NCI-H526 (cell line): ENCODE results near the gene MAST4.

ENCODE experiments used
- DNase-seq, 2 experiments: peaks; one replicate each; lab custom pipeline; 2025; lab: John Stamatoyannopoulos, UW

Gene MAST4

DNA sequence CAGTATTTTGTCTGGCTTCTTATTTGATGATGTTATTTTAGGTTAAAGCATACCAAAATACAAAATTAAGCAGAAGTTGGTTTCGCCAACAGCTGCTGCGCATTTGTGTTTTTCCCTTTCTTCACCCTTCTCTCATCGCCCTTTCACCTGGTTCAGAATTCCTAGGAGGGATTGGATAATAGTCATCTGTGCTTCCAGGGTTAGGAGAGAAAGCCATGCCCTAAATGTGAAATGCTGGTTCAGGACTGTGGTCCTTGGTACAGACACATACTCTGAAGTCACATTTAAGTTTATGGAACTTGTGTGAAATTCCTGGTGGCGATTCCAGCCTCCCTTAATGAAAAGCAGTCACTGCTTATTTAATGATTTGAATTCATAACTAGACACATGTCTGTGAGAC is 7.7 kb downstream of the MAST4 start:
- DNase-seq: no peak

- no peak for DNase-seq
Observed at GRCh38 chr5:66606713-66607112, 10.5 kb downstream of the MAST4 start.

DNA sequence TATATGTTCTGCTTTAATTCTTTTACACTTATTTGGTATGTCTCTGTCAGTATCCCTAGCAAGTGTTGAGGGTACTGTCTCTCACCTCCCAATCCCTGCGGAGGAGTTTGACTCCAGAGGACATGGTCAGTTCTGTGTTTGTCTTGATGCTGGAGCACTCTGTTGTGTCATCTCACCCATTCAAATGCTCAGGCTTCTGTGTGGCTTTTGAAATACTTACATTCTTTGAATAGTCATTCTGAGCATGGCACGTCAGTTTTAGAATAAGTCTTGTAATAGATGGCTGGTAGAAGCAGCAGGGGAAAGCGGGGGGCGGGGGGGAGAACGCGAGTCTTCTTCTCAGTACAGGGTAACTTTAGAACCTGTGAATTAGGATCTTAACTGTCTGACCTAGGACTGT is 12.3 kb downstream of the MAST4 start:
- no peak for DNase-seq

GRCh38 chr5:66609615-66610014 is 13.4 kb downstream of the MAST4 start:
- no peak for DNase-seq

GRCh38 chr5:66612226-66612625 is 16.0 kb downstream of the MAST4 start:
- DNase-seq: no peak

GRCh38 chr5:66615136-66615535 is 18.9 kb downstream of the MAST4 start:
- no peak for DNase-seq

DNA sequence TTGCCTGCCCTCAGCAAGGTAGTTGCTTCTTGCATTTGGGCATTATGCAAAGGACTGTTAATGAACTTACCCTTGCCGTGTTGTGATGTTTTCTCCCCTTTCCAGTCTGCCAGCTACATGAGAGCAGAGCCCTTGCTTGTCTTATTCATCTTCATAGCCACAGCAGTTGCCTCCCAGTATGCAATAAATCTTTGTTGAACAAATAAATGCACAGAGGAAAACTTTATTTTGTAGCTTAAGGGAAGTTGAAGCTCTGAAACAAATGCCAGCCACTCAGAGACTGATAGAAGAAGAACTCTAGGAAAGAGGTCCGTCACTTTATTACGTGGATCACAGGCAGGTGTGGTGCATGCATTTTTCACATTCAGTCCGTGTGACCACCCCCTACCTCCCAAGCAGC is 19.7 kb downstream of the MAST4 start:
- peak in 1 of 2 experiments; percentile 3 for DNase-seq

- no peak for DNase-seq
Observed at GRCh38 chr5:66616520-66617225, 20.5 kb downstream of the MAST4 start.

GRCh38 chr5:66617226-66617861 is 21.2 kb downstream of the MAST4 start:
- no peak for DNase-seq

- DNase-seq: no peak
Observed at GRCh38 chr5:66617991-66618768, 22.0 kb downstream of the MAST4 start.

GRCh38 chr5:66620711-66621110 is 24.5 kb downstream of the MAST4 start:
- DNase-seq: no peak

GRCh38 chr5:66621146-66621545 is 25.0 kb downstream of the MAST4 start:
- no peak for DNase-seq

- DNase-seq: no peak
Observed at GRCh38 chr5:66621736-66622135, 25.5 kb downstream of the MAST4 start.

- no peak for DNase-seq
Observed at GRCh38 chr5:66628561-66628960, 32.4 kb downstream of the MAST4 start.

GRCh38 chr5:66629446-66629845 is 33.3 kb downstream of the MAST4 start:
- DNase-seq: no peak

DNA sequence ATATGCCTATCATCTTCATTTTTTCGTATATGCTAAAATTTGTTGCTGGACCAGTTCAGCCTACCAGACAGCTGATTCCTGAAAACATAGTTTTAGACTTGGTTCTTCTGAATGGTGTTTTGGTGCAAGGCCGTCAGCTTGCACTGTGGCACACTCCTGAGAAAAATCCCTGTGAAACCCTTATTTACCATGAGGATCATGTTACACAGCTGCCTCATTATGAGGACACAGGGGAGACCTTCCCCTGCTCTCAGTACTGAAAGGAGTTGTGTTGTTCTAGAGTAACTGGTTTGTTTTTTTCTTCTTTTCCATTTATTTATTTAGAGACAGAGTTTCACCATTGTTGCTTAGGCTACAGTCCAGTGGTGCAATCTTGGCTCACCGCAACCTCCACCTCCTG is 37.6 kb downstream of the MAST4 start:
- DNase-seq: peak; percentile 44 to 57

- DNase-seq: no peak
Observed at GRCh38 chr5:66634601-66635000, 38.4 kb downstream of the MAST4 start.

DNA sequence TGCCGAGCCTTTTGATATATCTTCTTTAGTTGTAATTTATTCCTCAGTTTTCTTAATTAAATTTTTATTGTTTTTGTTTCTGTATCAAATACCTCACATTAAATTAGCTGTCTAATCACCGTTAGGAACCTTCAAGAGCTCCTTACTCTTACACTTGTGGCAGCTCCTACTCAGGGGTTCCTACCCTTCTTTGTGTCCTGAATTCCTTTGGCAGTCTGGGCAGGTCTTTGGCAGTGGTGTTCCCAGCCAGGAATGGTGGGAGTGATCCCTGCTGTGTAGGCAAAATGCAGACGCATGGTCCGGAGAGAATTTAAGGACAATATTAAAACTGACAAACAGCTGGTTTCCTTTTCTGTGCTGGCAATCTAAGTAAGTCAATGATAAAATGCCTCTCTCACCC is 41.8 kb downstream of the MAST4 start:
- no peak for DNase-seq

DNA sequence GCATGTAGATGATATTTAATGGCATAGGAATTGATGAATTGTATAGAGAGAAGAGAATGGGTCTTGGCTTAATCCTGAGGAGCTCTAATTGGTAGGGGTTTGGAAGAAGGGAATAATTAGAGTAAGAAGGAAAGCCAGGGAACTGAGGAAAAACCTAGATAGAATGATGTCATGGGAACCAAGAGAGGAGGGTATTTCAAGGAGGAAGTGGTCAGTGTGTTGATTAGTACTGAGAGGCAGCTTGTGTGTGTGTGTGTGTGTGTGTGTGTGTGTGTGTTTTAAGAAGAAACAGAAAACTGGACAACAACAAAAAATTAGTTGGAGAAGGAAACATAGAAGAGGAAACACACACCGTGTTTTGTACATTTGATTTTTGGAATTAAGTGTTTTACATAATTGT is 42.8 kb downstream of the MAST4 start:
- no peak for DNase-seq

- no peak for DNase-seq
Observed at GRCh38 chr5:66642538-66642937, 46.3 kb downstream of the MAST4 start.

DNA sequence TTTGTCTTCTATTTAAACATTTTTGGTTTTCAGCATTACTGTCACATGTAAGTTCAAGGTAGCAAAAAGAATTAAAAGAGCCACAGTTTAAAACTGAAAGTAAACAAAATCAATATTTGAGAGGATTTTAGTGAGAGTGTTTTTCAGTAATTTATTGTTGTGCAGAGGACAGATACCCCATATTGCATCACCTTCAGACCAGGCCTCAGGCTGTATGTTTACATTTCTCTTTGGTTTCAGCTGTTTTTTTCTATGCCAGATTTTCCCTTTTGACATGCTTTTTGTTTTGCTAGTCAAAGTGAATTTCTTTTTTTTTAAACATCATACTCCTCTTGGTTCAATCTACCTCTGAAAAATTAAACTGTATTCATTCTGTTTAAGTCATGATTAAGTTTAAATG is 47.2 kb downstream of the MAST4 start:
- no peak for DNase-seq

DNA sequence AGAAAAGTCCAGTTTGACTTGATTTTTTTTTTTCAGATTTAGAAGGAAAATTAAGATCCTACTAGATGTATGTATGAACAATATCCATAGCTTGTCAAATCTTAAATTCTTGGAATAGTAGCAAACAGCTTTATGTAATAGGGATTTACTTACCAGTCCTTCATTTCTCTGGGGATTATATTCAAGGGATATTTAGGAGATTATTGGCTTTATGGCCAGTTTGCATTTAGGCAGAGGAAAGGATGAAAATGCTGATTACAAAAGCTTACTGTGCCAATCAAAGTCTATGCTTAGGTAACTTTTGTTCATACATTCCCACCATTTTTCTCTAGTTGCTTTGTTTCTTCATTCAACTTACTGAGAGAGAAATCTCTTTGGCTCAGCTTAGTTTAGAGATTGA is 47.9 kb downstream of the MAST4 start:
- no peak for DNase-seq

GRCh38 chr5:66645039-66645438 is 48.8 kb downstream of the MAST4 start:
- no peak for DNase-seq
